GM19239 (cell line): Measurements from ENCODE around the gene CLSTN1.
A peak's percentile ranks its signal among the peaks of the same experiment; 100 is the strongest.

Source experiments
- DNase-seq: peaks from one replicate; pipeline ENCODE4 v3.0.0; 2011; ENCODE audit warnings: low spot score; ENCODE audit not compliant: insufficient read length
- FAIRE-seq: peaks from 2 replicates; lab custom pipeline; 2011; peaks lifted over from hg19 to GRCh38; lab: Jason Lieb, UNC

Gene CLSTN1

DNA sequence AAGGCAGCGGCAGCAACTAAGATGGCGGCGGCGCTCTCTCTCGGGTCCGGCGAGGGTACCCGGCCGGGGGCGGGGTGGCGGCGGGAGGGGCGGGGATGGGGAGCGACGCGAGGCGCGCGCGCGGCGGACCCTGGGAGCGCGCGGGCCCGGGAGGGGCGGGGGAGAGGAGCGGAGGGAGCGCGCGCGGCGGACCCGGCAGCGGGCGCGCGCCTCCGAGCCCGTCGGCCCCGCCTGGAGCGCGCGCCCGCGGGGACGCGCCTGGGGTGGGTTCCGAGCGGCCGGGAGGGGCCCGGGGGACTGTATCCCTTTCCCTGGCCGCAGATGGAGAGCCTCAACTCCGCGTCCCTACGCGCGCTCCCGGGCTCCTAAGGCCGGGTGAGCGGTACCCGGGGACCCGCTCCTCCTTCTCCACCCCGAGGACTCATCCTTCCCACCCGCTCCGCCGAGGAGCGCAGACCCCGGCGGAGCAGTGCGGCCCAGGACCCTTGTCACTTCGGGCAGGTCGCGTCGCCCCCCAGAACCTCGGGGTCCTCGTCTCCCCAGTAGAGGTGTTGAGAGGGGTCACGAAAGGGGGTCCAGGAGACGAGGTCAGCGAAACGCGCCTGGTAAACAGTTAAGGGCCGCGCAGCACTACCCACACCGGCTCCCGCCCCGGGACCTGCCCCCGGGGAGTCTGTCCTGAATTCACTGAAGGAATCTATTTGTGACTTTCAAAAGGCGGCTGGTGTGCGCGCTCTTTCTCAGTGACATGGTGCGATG, at the start of gene CLSTN1:
Gene CLSTN1 (minus strand): TSS at position 23 of the 759 bp plus-strand sequence. CDS start 232 bp downstream, outside the sequence.
- FAIRE-seq (no peak), DNase-seq (peak; percentile 98)

GRCh38 chr1:9873385-9873784, 49.6 kb upstream of the CLSTN1 start:
- DNase-seq (no peak), FAIRE-seq (no peak)

GRCh38 chr1:9872430-9873165, 48.8 kb upstream of the CLSTN1 start:
- DNase-seq (no peak), FAIRE-seq (no peak)

DNA sequence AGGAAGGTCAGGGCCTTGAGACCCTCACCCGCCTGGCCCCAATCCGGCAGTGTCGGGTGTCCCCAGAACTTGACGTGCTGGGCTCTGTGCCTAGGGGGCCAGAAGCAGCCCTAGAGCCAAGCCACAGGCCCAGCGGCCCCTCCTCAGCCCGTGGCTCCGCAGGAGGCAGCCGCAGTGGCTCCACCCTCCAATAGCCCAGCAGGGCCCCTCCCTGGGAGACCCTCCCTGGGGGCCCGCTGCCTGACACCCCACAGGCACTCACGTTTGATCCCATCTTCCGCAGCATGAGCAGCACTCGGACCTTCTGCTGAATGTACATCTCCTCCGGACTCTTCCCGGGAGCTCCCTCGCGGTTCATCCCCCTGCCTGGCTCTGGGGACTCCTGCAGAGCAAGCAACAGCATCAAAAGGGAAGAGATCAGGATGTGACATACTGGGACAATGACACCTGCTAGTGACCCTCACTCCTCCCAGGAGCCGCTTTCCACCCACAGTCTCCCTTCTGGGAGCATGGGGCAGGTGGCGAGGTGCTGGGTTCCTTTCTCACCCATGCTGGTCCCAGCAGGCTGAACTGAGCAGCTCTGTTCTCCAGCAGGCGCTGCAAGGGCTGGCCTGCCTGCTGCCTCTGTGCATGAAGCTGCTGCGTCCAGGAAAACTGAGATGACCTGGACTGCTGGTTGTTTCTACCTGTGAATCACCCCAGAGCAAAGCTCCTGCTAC, 48.1 kb upstream of the CLSTN1 start:
- DNase-seq (no peak), FAIRE-seq (no peak)

- no peak for DNase-seq
- no peak for FAIRE-seq
Measured at GRCh38 chr1:9871021-9871420, 47.3 kb upstream of the CLSTN1 start.

- FAIRE-seq (no peak), DNase-seq (no peak)
Measured at GRCh38 chr1:9870572-9870971, 46.8 kb upstream of the CLSTN1 start.

DNA sequence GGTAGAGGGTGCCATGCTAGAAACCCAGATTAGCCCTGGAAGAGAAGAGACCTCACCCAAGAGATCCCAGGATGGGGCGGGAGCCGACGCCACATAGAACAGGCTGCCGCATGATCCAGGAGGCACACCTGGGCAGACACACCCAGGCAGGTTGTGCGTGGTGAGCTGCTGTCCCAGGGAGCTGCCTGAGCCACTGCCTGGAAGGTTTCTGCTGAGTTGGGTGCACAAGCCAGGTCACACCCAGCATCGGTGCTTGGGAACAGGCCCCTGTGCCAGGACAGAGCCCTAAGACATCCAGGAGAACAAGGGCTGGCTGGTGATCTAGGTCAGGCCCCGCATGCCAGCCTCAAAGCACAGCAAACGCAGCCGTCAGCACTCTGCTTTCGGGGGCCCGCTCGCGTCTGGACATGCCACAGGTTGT, 46.1 kb upstream of the CLSTN1 start:
- FAIRE-seq, result no peak

GRCh38 chr1:9868244-9868590, 44.5 kb upstream of the CLSTN1 start:
- FAIRE-seq (no peak), DNase-seq (no peak)

More for the DNA sequence above, 46.1 kb upstream of the CLSTN1 start:
- DNase-seq, result no peak

GRCh38 chr1:9867408-9868243, 43.9 kb upstream of the CLSTN1 start:
- DNase-seq (peak; percentile 87), FAIRE-seq (peak; percentile 86)

- FAIRE-seq (no peak), DNase-seq (no peak)
Measured at GRCh38 chr1:9866836-9867235, 43.1 kb upstream of the CLSTN1 start.

- FAIRE-seq (no peak), DNase-seq (no peak)
Measured at GRCh38 chr1:9865724-9866123, 42.0 kb upstream of the CLSTN1 start.

DNA sequence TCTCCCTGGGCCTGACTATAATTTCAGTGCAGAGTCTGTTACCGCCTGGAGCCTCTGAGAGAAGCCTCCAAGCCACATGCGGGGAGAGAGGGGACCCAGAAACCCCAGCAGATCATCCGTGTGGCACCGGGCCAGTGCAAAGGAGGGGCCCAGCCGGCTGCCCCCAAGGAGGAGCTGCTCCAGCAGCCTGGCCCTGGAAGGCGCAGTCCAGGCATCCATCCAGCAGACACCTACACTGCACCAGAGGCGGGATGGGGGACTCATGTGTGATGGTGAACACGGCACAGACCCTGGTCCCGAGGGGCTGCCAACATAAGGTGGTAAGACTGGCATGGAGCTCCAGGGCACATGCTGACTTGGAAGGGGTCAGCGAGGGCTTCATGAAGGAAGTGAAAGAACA, 39.6 kb upstream of the CLSTN1 start:
- FAIRE-seq (no peak), DNase-seq (no peak)

- FAIRE-seq, result no peak
- no peak for DNase-seq
Measured at GRCh38 chr1:9861360-9861759, 37.6 kb upstream of the CLSTN1 start.

- FAIRE-seq, result no peak
- DNase-seq, result no peak
Measured at GRCh38 chr1:9860887-9861286, 37.1 kb upstream of the CLSTN1 start.

DNA sequence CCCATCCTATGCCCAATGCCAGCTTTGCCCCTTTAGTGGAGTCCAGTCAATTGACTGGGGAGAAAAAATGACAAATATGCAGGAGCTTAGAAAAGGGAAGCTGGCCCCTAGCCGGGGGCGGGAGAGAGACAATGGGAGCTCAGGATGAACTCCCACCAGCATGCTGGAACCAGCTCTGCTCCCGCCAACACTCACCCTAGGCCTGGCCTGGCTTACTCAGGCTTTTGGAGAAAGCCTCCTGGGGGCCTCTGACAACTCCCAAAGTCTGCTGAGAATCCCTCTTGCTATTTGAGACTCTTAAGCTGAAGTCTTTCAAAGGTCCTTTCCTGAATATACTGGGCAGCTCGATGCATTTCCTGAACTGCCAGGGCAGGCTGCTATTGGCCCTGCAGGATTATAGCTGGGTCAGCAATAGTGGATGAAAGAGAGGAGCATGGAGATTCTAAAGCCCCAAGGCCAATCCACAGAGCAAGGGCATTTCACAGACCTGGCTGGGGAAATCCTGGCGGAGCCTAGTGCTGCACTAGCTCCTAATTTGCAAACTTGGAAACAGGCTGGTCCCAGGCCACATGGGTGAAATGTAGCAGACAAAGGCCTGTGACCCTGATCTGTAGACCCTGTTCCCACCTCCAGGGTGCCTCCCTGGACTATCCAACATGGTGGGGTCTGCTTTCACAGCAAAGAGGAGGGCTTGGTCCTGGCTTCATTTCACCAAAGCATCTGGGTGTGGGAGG, 35.7 kb upstream of the CLSTN1 start:
- FAIRE-seq, result no peak

DNA sequence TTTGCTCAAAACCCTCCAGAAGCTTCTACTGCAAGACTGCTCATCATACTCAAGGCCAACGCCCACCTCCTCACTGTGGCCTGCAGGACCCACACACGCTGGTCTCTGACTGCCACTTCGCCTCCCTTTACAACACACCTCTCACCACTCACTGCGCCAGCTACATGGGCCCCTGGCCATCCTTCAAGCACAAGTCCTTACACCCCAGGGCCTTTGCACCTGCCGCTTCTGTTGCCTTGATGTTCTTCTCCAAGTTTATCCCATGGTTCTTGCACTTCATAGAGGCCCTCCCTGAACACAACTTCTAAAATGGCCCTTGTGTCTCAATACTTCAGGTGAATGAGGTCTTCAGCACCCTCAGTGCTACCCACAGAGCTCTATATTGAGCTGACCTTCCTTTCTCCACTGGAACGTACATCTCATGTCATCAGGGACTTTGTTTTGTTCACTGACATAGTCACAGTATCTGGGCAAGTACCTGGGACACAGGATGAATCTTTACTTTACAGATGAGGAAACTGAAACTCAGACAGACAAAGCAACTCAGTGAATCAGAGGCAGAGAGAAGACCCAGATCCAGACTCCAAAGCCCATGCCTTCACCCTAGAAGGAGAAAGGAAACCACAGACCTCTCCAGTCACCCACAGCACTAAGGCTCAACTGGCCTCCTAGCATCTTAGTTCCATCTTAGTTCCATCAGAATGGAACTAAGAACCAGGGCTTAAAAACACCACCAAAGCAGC, 34.7 kb upstream of the CLSTN1 start:
- DNase-seq, result no peak
- FAIRE-seq, result peak; percentile 18

More for the DNA sequence above, 35.7 kb upstream of the CLSTN1 start:
- DNase-seq, result no peak

GRCh38 chr1:9855186-9855585, 31.4 kb upstream of the CLSTN1 start:
- FAIRE-seq, result no peak
- DNase-seq, result no peak

DNA sequence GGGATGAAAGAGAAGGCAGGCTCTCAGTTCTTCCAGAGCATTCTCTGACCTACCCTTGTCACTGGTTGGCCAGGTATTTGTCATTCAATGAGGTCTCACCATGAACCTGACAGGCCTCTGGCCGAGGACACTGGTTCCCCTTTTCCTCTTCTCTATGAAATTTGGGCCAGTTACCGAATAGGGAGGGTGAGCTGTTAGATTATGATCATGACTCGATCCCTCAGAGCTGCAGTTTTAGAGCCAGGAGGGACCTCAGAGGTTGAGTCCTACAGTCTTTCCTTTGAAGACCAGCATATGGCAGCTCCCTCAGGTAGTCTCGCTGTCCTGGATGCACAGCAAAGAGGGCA, 29.5 kb upstream of the CLSTN1 start:
- FAIRE-seq, result no peak
- no peak for DNase-seq
